ENCODE data around the gene ZBTB7C. TPM values are rescaled to one million over a fixed set of nuclear protein-coding genes. Genes with fewer than 3 reads are reported as not detected.

The ZBTB7C gene
- total RNA-seq, 2 donors from 2014 or later: 11.0 to 14.8 TPM

- DNase-seq (ENCODE audit: low spot score): no peak
- intact Hi-C loops (cut with DNase I): no loop called here
Measured at GRCh38 chr18:47981830-47982229, 427.4 kb downstream of the ZBTB7C start.

DNA sequence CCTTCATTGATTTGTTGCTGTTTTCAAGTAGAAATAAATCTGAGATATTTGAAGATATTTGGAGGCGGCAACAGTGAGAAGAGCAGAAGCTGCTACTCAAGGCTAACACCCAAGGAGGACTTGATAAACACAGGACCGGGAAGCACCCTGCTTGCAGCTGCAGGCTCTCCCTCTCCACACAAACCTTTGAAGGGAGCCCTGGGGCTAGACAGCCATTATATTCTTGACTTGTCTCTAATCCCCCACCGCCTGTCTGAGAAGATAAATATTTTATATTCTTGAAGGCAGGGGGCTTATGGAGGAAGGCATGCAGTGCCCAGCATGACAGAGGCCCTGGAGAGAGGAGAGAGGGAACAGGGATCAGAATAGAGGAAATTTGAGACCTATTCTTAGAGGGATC is 427.9 kb downstream of the ZBTB7C start:
- DNase-seq (ENCODE audit: low spot score): no peak
- intact Hi-C loops (cut with DNase I): no loop called here

DNA sequence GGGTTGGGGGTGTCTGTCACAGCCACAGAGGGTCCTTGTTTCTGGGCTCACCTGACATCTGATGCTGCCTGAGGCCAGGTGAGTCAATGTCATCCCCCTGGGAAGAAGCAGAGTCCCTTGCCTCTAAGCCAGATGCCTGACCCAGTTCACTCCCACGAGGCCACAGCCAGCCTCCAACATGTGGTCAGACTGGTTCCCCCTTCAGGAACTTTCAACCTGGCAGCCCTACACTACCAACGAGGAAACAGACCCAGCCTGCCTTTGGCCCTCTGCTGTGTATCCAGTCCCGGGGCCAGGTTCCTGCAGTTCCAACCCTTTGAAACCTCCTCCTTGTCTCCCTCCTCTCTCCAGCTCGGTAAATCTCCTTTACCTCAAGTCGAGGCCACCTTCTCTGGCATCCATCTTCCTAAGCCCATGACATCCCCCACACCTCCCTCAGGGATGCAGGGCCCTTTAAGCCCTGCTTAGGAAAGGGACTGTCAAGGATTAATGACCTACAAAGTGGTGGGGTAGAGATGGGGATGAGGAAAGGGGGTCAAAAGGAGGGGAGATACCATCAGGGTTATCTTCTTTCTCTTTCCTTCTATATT is 429.5 kb downstream of the ZBTB7C start:
- DNase-seq (ENCODE audit: low spot score): no peak
- intact Hi-C loops (cut with DNase I): no loop called here

DNA sequence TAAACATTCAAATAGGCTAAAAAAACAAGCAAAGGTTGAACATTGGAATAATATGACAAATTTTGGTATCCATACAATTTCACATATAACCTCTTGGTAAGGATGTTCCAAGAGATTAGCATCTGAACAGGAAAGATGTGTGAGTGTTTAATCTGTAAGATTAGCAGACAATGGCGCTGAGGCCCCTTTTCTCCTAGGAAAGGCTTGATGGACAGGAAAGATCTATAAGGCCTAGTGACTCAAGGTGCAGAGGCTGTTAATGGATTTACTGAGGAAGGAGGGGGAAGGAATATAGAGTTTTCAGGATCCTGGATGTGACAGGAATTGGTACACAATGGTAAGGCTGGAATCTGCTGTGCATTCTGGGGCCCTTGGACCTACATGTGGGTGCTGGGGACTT is 430.6 kb downstream of the ZBTB7C start:
- no peak for DNase-seq (ENCODE audit: low spot score)
- intact Hi-C loops (cut with DNase I): no loop called here

DNA sequence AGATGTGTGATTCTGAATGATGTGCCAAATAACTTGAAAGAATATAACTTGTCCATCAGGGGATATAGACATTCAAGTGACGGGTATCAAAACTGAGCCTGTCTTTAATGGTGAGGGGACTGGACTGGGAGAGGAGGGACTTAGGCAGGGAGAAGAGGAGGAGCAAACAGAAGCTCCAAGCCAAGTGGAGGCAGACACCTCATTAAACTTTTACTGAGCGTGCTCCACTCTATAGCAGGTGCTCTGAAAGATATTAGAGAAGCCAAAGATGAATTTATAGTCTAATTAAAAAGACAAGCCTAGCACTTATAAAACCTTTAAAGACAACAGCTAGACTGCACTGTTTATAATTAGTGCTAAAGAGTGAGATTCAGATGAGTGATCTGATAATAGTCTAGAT is 431.0 kb downstream of the ZBTB7C start:
- no peak for DNase-seq (ENCODE audit: low spot score)
- intact Hi-C loops (cut with DNase I): no loop called here

Other genes with a start within 250 kb of the ZBTB7C start
- 100 to 1,000 TPM in 1 of 2 donors, 10 to 100 TPM in 1; 87.8 to 116 TPM for gene CTIF, start 129.6 kb upstream of the ZBTB7C start, total RNA-seq

Data from posterior vena cava (tissue), 2 donors.